ENCODE data around the gene AGO1. TPM values are rescaled to one million over a fixed set of nuclear protein-coding genes. Genes with fewer than 3 reads are reported as not detected.

AGO1 gene
- total and polyA plus RNA-seq, 5 donors from 2014 or later: 6.7 to 24.3 (median 9.2) TPM

DNA sequence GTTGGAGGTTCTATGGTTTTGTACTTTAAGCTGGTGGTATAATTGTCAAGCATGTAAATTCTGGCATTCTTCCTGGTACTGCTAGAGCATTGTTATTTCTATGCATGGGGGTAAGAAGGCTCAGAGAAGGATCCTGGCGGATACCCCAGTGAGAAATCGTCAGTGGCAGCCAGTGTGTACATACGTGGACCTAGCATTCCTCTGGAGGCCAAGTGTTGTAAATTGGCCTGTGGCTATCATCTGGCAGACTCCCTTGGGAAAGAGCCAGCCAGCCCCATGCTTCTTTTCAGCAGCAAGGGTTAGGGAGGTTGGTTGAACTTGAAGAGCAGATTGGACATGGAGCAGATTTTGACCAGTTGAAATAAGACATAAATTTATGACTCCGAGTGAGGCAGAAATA, 42.7 kb downstream of the AGO1 start:
- no peak overlapping the region for H3K27ac ChIP-seq (ENCODE audit: insufficient read depth, low read length, poor library complexity, severe bottlenecking)
- DNase-seq: no peak
- H3K27ac Mint-ChIP-seq: no peak overlapping the region

GRCh38 chr1:35927472-35927871, 44.5 kb downstream of the AGO1 start:
- Mint-ChIP-seq H3K27ac (peak overlapping the region in 2 of 3 donors; percentile 20 to 27), H3K4me3 (peak overlapping the region in 1 of 4 donors; percentile 47), H3K36me3 (no peaks in the 10 kb centered on the region), H3K27me3 (no peaks in the 10 kb centered on the region), H3K9me3 (no peaks in the 10 kb centered on the region), H3K4me1 (peaks cover 4 to 16% (median 15%) of the 10 kb centered on the region in 4 donors)
- DNase-seq: no peak
- Histone ChIP-seq H3K27me3 (ENCODE audit: control insufficient read depth, insufficient read depth, low read length) (no peaks in the 10 kb centered on the region), H3K9me3 (ENCODE audit: control insufficient read depth in 2 of 2, low read length in 2 of 2) (no peaks in the 10 kb centered on the region), H3K27ac (ENCODE audit: insufficient read depth, low read length, poor library complexity, severe bottlenecking) (no peak overlapping the region), H3K36me3 (ENCODE audit: control insufficient read depth, insufficient read depth, low read length) (no peaks in the 10 kb centered on the region), H3K4me3 (ENCODE audit: low read depth, low read length) (no peak overlapping the region), H3K4me1 (ENCODE audit: control insufficient read depth, insufficient read depth, low read length, poor library complexity, severe bottlenecking) (peaks cover 19% of the 10 kb centered on the region)
- ATAC-seq (ENCODE audit: low read depth in 2 of 2): no peak

More for the DNA sequence above, 42.7 kb downstream of the AGO1 start:
- H3K9me3 Mint-ChIP-seq: no peaks in the 10 kb centered on the region
- no peak for ATAC-seq (ENCODE audit: low read depth in 2 of 2)
- Histone ChIP-seq H3K9me3 (ENCODE audit: control insufficient read depth in 2 of 2, low read length in 2 of 2) (no peaks in the 10 kb centered on the region), H3K4me3 (ENCODE audit: low read depth, low read length) (no peak overlapping the region), H3K27me3 (ENCODE audit: control insufficient read depth, insufficient read depth, low read length) (no peaks in the 10 kb centered on the region), H3K36me3 (ENCODE audit: control insufficient read depth, insufficient read depth, low read length) (no peaks in the 10 kb centered on the region), H3K4me1 (ENCODE audit: control insufficient read depth, insufficient read depth, low read length, poor library complexity, severe bottlenecking) (peaks cover 8% of the 10 kb centered on the region)
- H3K36me3 Mint-ChIP-seq: peaks cover 6% of the 10 kb centered on the region
- no peaks in the 10 kb centered on the region for H3K27me3 Mint-ChIP-seq
- H3K4me3 Mint-ChIP-seq: peak overlapping the region in 1 of 4 donors; percentile 56
- peaks cover 0 to 7% (median 6%) of the 10 kb centered on the region in 4 donors for H3K4me1 Mint-ChIP-seq

DNA sequence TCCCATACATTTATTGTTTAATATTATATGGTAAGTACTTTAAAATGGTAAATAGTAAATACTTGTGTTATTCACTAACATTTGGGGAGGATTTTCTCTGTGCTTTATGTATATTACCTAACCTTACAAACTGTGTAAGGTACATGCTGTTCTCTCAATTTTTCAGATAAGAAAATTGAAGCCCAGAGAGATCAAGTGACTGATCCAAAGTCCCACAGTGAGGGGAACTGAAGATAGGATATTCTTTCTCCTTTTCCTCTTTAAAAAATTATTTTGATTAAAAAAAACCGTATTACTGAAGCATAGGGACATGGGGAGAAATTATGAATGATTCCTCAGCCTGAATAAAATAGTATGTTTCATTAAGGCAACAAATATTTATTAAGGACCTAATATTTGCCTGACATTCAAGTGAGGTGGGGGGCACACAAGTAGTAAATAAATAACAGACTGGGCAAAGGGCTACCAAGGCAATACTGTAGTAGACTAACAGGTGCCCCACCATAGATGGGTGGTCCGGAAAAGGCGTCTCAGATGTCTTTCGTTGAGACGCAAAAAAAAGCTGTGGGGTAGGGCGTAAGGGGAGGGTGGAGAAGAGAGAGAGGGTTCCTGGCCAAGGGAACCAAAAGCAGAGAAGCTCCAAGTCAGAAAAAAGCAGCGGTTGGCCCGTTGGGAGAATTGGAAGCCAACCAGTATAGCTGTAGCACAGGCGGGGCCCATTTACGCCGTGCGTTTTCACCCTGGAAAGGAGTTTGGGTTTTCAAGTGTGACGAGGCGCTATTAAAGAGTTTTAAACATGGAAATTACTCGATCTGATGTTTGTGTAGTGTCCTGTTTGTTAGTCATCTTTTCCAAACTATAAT, 47.0 kb downstream of the AGO1 start:
- H3K9me3 Mint-ChIP-seq: no peaks in the 10 kb centered on the region
- Histone ChIP-seq H3K36me3 (ENCODE audit: control insufficient read depth, insufficient read depth, low read length) (no peaks in the 10 kb centered on the region), H3K27ac (ENCODE audit: insufficient read depth, low read length, poor library complexity, severe bottlenecking) (peak overlapping the region; percentile 93), H3K4me3 (ENCODE audit: low read depth, low read length) (peak overlapping the region; percentile 72), H3K9me3 (ENCODE audit: control insufficient read depth in 2 of 2, low read length in 2 of 2) (no peaks in the 10 kb centered on the region), H3K4me1 (ENCODE audit: control insufficient read depth, insufficient read depth, low read length, poor library complexity, severe bottlenecking) (peaks cover 21% of the 10 kb centered on the region), H3K27me3 (ENCODE audit: control insufficient read depth, insufficient read depth, low read length) (no peaks in the 10 kb centered on the region)
- peak overlapping the region; percentile 92 to 97 (median 94) for H3K4me3 Mint-ChIP-seq
- H3K27me3 Mint-ChIP-seq: no peaks in the 10 kb centered on the region
- peaks cover 11 to 37% (median 24%) of the 10 kb centered on the region in 4 donors for H3K4me1 Mint-ChIP-seq
- no peaks in the 10 kb centered on the region for H3K36me3 Mint-ChIP-seq
- DNase-seq (peak in 2 of 3 donors; percentile 18 to 47), ATAC-seq (ENCODE audit: low read depth in 2 of 2) (no peak)
- H3K27ac Mint-ChIP-seq: peak overlapping the region; percentile 95 to 98 (median 96)

DNA sequence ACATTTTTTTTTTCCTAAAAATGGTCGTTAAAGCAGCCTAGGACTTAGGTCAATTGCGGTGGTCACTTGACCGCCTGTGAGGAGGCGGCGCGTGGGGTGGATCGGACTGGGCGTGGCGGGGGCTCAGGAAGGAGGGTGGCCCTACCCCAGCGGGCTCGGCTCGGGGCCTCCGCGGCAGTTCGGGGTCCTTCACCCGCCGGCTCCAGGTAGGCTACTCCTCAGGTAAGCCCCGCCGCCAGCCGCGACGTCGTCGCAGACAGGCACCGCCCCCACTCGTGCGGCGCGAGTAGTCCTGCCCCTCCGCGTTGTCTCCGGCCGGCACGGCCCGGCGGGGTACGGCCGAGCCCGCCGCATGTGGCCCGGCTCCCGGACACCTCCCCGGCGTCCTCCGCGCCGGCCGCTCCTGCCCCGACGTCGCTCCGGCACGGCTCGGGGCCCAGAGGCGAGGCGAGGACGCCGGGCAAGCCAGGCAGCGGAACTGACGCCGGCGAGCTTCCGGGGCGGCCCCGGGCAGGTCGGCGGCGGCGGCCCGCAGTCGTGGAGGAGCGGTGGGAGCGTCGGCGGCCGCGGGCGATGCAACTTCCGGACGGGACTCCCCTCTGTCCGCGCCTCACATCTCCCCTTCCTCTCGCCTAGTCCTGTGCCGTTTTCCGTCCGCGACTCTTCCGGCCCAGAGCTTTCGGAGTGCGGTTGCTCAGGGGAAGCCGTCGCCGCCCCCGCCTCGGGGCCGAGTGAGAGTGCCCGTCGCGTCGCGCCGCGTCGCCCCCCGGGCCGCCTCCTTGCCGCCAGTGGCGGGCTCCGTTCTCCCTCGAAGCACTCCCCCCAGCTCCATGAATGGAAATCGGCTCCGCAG, 47.8 kb downstream of the AGO1 start, which contains the start of gene AGO3:
AGO3 (plus strand) TSS at position 513 of the 853 bp plus-strand sequence; CDS start at position 835, 322 bp downstream.
- H3K36me3 Mint-ChIP-seq: no peaks in the 10 kb centered on the region
- Histone ChIP-seq H3K36me3 (ENCODE audit: control insufficient read depth, insufficient read depth, low read length) (no peaks in the 10 kb centered on the region), H3K4me1 (ENCODE audit: control insufficient read depth, insufficient read depth, low read length, poor library complexity, severe bottlenecking) (peaks cover 24% of the 10 kb centered on the region), H3K27ac (ENCODE audit: insufficient read depth, low read length, poor library complexity, severe bottlenecking) (peak within 1 kb of the TSS; percentile 93), H3K4me3 (ENCODE audit: low read depth, low read length) (peak within 1 kb of the TSS; percentile 91), H3K9me3 (ENCODE audit: control insufficient read depth in 2 of 2, low read length in 2 of 2) (no peaks in the 10 kb centered on the region), H3K27me3 (ENCODE audit: control insufficient read depth, insufficient read depth, low read length) (no peaks in the 10 kb centered on the region)
- H3K9me3 Mint-ChIP-seq: no peaks in the 10 kb centered on the region
- peak; percentile 89 to 92 for ATAC-seq (ENCODE audit: low read depth in 2 of 2)
- peak within 1 kb of the TSS; percentile 95 to 98 (median 96) for H3K27ac Mint-ChIP-seq
- H3K4me3 Mint-ChIP-seq: peak within 1 kb of the TSS; percentile 92 to 97 (median 94)
- peak; percentile 83 to 96 (median 88) for DNase-seq
- H3K27me3 Mint-ChIP-seq: no peaks in the 10 kb centered on the region
- peaks cover 11 to 38% (median 25%) of the 10 kb centered on the region in 4 donors for H3K4me1 Mint-ChIP-seq

DNA sequence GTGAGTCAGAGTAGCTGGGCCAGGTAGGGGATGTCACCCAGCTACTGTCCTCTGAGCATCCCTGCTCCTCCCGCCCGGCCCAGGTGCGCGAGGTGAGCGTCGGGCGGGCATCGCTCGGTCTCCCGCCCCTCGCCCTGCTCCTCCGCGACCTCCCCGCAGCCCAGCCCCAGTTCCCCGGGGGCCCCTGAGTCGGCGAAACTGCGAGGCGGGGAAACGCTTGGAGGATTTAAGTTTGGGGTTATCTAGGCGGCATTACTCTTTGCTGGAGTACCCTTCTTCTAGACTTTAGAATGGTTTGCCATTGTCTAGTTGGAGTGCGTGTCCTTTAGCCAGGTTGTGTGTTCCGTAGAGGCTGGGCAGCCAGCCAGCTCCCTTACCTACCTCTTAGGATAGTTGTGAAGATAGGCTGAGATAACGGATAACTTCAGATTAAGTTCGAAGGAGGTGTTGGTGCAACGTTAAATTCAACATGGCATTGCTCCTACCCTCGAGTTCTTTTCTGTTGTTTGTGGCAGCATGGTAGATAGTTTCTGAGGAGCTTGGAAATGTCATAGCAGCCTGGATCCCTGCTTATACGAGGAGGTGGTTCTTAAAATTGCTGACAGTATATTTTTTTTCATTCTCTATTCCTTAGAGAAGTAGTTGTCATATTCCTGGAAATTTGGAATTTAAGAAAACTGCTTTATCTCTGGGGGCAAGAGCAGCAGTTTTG, 48.6 kb downstream of the AGO1 start:
- Histone ChIP-seq H3K27ac (ENCODE audit: insufficient read depth, low read length, poor library complexity, severe bottlenecking) (peak overlapping the region; percentile 93), H3K4me3 (ENCODE audit: low read depth, low read length) (peak overlapping the region; percentile 91), H3K4me1 (ENCODE audit: control insufficient read depth, insufficient read depth, low read length, poor library complexity, severe bottlenecking) (peaks cover 24% of the 10 kb centered on the region), H3K36me3 (ENCODE audit: control insufficient read depth, insufficient read depth, low read length) (no peaks in the 10 kb centered on the region), H3K9me3 (ENCODE audit: control insufficient read depth in 2 of 2, low read length in 2 of 2) (no peaks in the 10 kb centered on the region), H3K27me3 (ENCODE audit: control insufficient read depth, insufficient read depth, low read length) (no peaks in the 10 kb centered on the region)
- H3K4me1 Mint-ChIP-seq: peaks cover 11 to 45% (median 29%) of the 10 kb centered on the region in 4 donors
- no peaks in the 10 kb centered on the region for H3K36me3 Mint-ChIP-seq
- DNase-seq (no peak), ATAC-seq (ENCODE audit: low read depth in 2 of 2) (no peak)
- peak overlapping the region; percentile 52 to 98 (median 95) for H3K27ac Mint-ChIP-seq
- no peaks in the 10 kb centered on the region for H3K27me3 Mint-ChIP-seq
- no peaks in the 10 kb centered on the region for H3K9me3 Mint-ChIP-seq
- peak overlapping the region; percentile 88 to 97 (median 94) for H3K4me3 Mint-ChIP-seq

GRCh38 chr1:35932158-35932636, 49.2 kb downstream of the AGO1 start:
- H3K4me3 Mint-ChIP-seq: peak overlapping the region; percentile 88 to 97 (median 94)
- H3K27ac ChIP-seq (ENCODE audit: insufficient read depth, low read length, poor library complexity, severe bottlenecking): no peak overlapping the region
- H3K36me3 ChIP-seq (ENCODE audit: control insufficient read depth, insufficient read depth, low read length): no peaks in the 10 kb centered on the region
- DNase-seq (no peak), ATAC-seq (ENCODE audit: low read depth in 2 of 2) (no peak)
- peaks cover 11 to 51% (median 31%) of the 10 kb centered on the region in 4 donors for H3K4me1 Mint-ChIP-seq
- peak overlapping the region in 2 of 3 donors; percentile 95 to 98 for H3K27ac Mint-ChIP-seq
- no peaks in the 10 kb centered on the region for H3K27me3 ChIP-seq (ENCODE audit: control insufficient read depth, insufficient read depth, low read length)
- H3K27me3 Mint-ChIP-seq: no peaks in the 10 kb centered on the region
- H3K9me3 Mint-ChIP-seq: no peaks in the 10 kb centered on the region
- peak overlapping the region; percentile 91 for H3K4me3 ChIP-seq (ENCODE audit: low read depth, low read length)
- H3K9me3 ChIP-seq (ENCODE audit: control insufficient read depth in 2 of 2, low read length in 2 of 2): no peaks in the 10 kb centered on the region
- no peaks in the 10 kb centered on the region for H3K36me3 Mint-ChIP-seq
- H3K4me1 ChIP-seq (ENCODE audit: control insufficient read depth, insufficient read depth, low read length, poor library complexity, severe bottlenecking): peaks cover 24% of the 10 kb centered on the region

DNA sequence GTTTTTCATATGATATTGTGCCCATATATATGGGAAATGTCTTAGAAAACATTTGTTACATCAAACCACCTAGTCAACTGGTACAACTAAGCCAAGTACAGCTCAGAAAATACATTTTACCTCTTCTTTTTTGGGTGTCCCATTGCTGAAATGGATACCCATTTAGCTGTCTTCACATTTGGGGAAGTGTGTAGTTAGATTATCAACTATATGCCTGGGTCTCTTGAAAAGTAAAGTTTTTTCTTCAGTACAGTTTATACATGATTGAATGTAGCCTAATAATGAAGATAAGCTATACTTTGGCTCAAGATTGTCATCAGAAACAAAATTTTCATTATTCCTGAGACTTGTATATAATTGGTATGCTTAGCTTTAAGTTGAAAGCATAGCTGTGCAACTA, 49.9 kb downstream of the AGO1 start:
- Histone ChIP-seq H3K27me3 (ENCODE audit: control insufficient read depth, insufficient read depth, low read length) (no peaks in the 10 kb centered on the region), H3K27ac (ENCODE audit: insufficient read depth, low read length, poor library complexity, severe bottlenecking) (peak overlapping the region; percentile 28), H3K4me1 (ENCODE audit: control insufficient read depth, insufficient read depth, low read length, poor library complexity, severe bottlenecking) (peaks cover 24% of the 10 kb centered on the region), H3K4me3 (ENCODE audit: low read depth, low read length) (peak overlapping the region; percentile 91), H3K9me3 (ENCODE audit: control insufficient read depth in 2 of 2, low read length in 2 of 2) (no peaks in the 10 kb centered on the region), H3K36me3 (ENCODE audit: control insufficient read depth, insufficient read depth, low read length) (no peaks in the 10 kb centered on the region)
- H3K27ac Mint-ChIP-seq: peak overlapping the region in 2 of 3 donors; percentile 60 to 98
- H3K27me3 Mint-ChIP-seq: no peaks in the 10 kb centered on the region
- DNase-seq (no peak), ATAC-seq (ENCODE audit: low read depth in 2 of 2) (no peak)
- H3K4me3 Mint-ChIP-seq: peak overlapping the region; percentile 88 to 97 (median 94)
- no peaks in the 10 kb centered on the region for H3K36me3 Mint-ChIP-seq
- no peaks in the 10 kb centered on the region for H3K9me3 Mint-ChIP-seq
- H3K4me1 Mint-ChIP-seq: peaks cover 11 to 54% (median 31%) of the 10 kb centered on the region in 4 donors

Data from CD4-positive, CD25-positive, alpha-beta regulatory T cell (primary cell).